GM21723 (cell line): ENCODE data around the gene BEAN1.

ENCODE experiments used
- ATAC-seq: cut with Tn5 transposase; IDR thresholded peaks from one replicate; pipeline ENCODE4 v1.9.1; 2021; ENCODE audit warnings: mild to moderate bottlenecking, moderate library complexity; ENCODE audit not compliant: unreplicated experiment

The BEAN1 gene

GRCh38 chr16:66391726-66392670 is 35.1 kb upstream of the BEAN1 start:
- ATAC-seq, result no peak

- no peak for ATAC-seq
These were observed 31.1 kb upstream of the BEAN1 start for GRCh38 chr16:66395806-66396555.

DNA sequence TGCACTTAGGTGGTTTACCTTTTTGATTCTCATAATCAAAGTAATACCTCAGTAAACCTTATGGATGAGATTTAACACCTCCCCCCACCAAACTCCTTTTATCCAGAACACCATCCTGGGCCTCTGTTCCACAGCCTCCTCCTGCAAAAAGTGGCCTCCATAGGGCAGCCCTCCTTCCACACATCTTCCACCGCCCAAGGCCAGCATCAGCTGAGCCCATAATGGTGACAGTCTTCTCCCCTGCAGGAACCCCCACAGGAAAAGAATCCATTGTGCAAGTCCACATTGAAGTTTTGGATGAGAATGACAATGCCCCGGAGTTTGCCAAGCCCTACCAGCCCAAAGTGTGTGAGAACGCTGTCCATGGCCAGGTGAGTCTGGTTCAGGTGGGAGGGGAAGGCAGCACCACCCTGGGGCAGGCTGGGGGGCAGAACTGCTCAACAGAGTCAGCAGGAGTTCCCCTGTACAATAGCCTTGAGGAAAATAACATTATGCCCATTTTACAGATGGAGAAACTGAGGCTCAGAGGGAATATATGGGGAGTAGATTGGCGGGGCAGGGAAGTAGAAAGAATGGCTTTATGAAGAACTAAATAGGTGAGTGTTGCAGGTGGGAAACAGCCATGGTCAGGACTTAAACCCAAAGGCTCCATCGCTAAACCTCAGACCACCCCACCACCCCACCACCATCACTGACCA is 29.2 kb upstream of the BEAN1 start:
- ATAC-seq, result no peak

DNA sequence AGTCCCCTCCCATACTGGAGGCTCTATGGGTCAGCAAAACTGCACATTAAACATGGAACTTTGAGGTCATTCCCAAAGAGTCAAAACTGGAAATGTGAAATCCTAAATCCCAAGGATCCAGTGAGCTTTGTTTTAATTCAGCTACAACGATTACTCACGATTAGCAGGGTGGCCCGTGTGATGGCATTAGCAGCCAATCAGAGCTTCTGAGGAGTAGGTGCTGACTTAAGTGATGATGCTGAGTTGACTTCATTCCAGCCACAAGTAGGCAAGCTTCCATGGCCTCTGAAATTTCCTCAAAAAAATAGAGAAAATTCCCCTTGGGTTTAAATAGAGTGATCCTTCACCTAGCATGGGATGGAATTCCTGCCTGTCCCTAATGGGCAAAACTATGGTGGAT is 28.1 kb upstream of the BEAN1 start:
- no peak for ATAC-seq

DNA sequence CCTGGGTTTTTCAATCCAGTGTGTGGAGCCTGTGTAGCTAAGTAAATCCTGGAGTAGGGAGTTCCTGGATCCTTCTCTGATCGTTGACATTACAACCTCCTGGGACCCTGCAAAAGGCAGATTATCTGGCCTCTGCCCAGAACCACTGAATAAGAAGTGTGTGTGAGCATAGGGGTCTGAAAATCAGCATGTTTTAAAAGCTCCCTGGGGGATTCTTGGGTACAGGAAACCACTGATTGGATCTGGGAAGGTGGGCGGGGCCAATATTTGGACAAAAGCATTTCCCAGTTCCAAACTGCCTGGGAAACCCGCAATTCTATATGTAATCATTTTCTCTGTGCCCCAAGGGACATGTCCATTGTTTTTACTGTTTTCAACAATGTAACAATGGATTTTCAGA is 27.2 kb upstream of the BEAN1 start:
- ATAC-seq, result no peak

DNA sequence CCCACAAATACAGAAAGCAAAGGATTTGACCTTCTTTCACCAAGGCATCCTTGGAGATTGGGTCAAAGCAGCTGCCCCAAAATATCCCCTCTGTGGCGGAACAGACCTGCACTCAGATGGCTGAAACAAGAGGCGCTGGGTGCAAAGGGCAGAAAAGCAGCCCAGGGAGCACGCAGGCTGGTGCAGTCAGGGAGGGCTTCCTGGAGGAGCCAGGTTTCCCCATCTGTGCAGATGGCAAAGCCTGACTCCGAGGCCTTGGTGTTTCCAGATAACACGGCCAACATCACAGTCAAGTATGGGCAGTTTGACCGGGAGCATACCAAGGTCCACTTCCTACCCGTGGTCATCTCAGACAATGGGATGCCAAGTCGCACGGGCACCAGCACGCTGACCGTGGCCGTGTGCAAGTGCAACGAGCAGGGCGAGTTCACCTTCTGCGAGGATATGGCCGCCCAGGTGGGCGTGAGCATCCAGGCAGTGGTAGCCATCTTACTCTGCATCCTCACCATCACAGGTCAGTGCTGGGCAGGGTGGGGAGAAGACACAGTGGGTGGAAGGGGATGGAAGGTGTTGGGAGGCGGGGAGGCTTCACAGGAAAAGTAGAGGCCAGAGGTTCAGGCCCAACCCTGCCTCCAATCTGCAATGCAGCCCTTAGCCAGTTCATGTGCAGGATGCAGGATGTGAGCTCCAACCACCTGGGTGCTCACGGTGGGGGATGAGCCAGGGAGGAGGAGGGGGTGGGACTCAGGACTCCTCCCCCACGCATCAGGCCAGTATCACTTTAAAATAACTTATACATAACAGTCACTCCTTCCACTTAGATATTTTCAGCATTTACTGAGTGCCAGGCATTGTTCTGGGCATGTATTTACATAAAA is 26.4 kb upstream of the BEAN1 start:
- ATAC-seq, result no peak

DNA sequence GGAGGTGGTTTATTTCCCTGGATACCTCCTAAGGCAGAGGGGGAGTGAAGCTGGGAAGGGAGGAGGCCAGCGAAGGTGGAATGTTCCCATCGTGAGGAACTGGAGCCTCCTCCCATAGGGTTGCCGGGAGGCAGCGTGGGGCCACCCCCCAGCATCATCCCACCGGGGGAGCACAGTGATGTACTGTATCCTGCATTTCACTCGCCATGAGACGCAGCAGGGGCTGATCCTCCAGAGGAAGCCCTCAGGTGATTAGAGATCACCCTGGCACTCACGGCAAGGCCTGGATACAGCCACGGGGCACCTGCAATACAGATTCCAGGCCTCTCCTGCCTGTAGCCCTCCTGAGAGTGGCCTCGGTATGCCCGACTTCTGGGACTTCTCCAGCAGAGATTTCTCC is 25.5 kb upstream of the BEAN1 start:
- ATAC-seq, result no peak

GRCh38 chr16:66402166-66402565 is 24.9 kb upstream of the BEAN1 start:
- no peak for ATAC-seq

GRCh38 chr16:66402591-66403230 is 24.4 kb upstream of the BEAN1 start:
- no peak for ATAC-seq

GRCh38 chr16:66403531-66404145 is 23.5 kb upstream of the BEAN1 start:
- no peak for ATAC-seq

- ATAC-seq, result no peak
These were observed 21.9 kb upstream of the BEAN1 start for GRCh38 chr16:66405057-66405783.

GRCh38 chr16:66406534-66407221 is 20.4 kb upstream of the BEAN1 start:
- ATAC-seq, result peak; percentile 85

DNA sequence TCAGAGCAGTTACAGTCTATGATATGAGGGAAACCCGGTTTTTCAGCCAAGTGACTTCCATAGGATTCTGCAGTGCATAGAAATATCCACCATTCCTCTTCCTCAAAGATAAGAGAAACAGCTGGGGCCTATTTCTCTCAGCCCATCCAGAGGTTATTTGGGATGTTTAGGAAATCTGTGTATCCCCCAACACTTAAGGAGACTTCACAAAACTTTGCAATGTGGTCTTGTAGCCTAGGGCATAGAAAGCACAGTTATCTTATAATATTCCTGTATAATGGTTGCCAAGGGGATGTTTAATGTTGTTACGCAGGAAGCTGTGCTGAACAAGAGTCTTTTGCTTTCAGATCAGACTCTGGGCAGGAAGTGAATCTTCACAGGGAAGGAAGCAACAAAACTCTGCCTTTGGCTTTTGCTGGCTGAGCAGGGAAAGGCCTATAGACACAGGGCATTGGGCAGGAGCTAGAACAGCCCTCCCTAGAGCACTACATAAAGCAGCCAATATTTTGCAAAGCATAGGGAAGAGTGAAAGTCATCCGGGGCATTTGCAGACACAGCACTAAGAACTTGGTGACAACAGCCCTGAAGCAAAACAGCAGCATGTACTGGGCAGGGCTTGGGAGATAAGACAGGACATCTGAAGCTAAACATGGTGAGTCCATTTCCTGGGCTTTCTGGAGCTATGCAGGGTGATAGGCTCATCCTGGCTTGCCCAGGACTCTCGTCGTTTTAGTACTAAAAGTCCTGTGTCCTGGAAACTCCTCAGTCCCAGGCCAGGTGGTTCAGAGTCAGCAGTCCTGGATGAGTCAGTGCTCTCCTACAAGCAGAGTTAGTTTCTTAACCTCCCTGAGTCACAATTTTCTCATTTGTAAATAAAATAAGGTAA is 18.7 kb upstream of the BEAN1 start:
- no peak for ATAC-seq

DNA sequence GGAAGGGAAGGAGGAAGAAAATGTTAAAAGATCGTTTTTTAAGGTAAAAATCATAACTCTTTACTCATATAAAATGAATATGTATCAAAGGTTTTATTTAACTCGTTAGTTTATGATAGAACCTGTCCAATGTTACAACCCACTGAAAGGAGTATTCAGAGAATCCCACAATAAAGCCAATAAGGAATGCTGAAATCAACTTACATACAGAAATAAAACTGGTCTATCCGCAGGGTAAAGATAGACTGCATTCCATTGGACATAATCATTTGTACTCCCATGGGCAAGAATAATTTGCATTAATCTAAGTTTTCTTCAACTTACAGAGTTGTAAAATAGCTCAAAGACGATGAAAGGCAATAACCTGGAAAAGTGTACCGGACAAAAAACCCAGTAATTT is 17.9 kb upstream of the BEAN1 start:
- no peak for ATAC-seq

DNA sequence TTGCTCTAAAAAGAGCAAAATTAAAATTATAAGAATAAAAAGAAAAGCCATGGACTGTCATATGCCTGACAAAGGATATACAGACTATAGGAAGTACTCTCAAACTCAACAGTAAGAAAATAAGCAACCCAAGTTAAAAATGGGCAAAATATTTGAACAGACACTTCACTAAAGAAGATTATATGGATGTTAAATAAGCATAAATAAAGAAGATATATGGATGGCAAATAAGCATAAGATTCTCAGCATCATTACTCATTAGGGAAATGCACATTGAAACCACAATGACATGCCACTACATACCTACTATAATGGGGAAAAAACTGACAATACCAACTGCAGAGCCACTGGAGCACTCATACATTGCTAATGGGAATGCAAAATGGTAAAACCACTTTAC is 14.9 kb upstream of the BEAN1 start:
- ATAC-seq, result no peak

- no peak for ATAC-seq
These were observed 12.2 kb upstream of the BEAN1 start for GRCh38 chr16:66414891-66415290.

- no peak for ATAC-seq
These were observed 11.0 kb upstream of the BEAN1 start for GRCh38 chr16:66416136-66416535.
